Measurements from ENCODE around the gene ZAR1.
"Not testable (repeated sequence)": the region's sequence is repeated elsewhere in the genome, so short reads cannot be mapped to it uniquely, and the experiment has no call there.

Gene ZAR1, protein sequence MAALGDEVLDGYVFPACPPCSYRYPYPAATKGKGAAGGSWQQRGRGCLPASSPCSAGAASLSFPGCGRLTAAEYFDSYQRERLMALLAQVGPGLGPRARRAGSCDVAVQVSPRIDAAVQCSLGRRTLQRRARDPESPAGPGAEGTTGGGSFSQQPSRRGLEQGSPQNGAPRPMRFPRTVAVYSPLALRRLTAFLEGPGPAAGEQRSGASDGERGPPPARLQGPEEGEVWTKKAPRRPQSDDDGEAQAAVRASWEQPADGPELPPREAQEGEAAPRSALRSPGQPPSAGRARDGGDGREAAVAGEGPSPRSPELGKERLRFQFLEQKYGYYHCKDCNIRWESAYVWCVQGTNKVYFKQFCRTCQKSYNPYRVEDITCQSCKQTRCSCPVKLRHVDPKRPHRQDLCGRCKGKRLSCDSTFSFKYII

GRCh38 chr4:48490012-48490679 lies at the start of gene ZAR1:
TSS of gene ZAR1 (plus strand) at chr4:48490252. CDS start at chr4:48490292, 40 bp downstream.
- DNase-seq (ENCODE audit: low read depth in 1 of 2, low spot score in 1 of 2), result no peak

DNA sequence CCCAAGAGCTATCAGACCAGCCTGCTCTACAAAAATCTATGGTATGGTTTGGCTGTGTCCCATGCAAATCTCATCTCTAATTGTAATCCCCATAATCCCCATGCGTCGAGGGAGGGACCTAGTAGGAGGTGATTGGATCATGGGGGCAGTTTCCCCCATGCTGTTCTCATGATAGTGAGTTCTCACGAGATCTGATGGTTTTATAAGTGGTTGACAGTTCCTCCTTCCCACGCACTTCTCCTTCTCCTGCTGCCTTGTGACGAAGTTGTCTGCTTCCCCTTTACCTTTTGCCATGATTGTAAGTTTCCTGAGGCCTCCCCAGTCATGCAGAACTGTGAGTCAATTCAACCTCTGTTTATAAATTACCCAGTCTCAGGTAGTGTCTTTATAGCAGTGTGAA lies 49.1 kb upstream of the ZAR1 start:
- DNase-seq (ENCODE audit: low read depth in 1 of 2, low spot score in 1 of 2), result not testable (repeated sequence)

DNA sequence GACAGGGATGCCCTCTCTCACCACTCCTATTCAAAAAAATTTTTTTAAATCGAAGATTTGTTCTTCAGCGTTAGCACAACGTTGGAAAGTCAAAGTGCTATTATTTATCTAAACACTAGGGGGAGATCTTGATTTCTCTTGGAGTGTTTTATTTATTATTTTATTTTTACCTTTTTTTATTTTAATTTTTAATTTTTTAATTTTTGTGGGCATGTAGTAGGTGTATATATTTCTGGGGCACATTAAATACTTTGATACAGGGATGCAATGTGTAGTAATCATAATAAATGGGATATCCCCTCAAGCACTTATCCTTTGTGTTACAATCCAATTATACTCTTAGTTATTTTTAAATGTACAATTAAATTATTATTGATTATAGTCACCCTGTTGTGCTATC lies 44.3 kb upstream of the ZAR1 start:
- DNase-seq (ENCODE audit: low read depth in 1 of 2, low spot score in 1 of 2), result no peak

DNA sequence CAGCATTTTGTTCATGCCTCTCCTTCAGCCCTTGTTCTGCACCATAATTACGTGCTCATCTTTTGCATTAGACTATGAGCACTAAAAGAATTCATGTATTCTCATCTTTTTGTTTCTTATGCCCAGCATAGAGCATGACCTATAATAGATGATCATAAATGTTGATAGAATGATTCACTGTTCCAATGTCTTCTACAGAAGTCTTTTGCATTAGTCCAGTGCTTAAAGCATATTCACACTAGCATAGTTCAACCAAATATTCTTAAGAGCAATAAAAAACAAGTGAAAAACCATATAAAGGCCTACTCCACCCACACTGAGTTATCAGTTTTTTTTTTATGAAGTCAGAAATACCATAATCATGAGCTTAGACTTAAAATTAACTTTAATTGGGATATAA lies 43.4 kb upstream of the ZAR1 start:
- DNase-seq (ENCODE audit: low read depth in 1 of 2, low spot score in 1 of 2), result no peak

GRCh38 chr4:48449151-48449550 lies 40.9 kb upstream of the ZAR1 start:
- no peak for DNase-seq (ENCODE audit: low read depth in 1 of 2, low spot score in 1 of 2)

GRCh38 chr4:48450740-48451139 lies 39.3 kb upstream of the ZAR1 start:
- DNase-seq (ENCODE audit: low read depth in 1 of 2, low spot score in 1 of 2), result no peak

GRCh38 chr4:48451656-48452055 lies 38.4 kb upstream of the ZAR1 start:
- DNase-seq (ENCODE audit: low read depth in 1 of 2, low spot score in 1 of 2), result not testable (repeated sequence)

DNA sequence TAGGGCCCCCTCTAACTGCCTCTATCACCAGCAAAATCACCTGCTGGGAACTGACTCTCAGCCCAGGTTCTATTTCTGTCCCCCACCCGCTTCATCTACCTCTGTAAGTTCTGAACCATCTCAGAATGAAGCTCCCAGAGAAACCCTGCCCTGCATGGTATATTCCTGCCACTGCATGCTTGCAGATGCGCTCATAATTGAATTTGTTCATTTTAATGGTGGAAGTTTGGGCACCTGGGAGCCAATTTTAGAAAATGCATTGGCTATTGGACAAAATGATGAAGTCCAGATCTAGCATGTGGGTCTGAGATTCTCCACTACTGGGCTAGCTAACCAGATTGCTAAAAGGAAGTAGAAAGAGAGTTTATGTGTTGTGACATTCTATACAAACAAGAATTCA lies 35.5 kb upstream of the ZAR1 start:
- no peak for DNase-seq (ENCODE audit: low read depth in 1 of 2, low spot score in 1 of 2)

GRCh38 chr4:48461000-48461399 lies 29.1 kb upstream of the ZAR1 start:
- DNase-seq (ENCODE audit: low read depth in 1 of 2, low spot score in 1 of 2), result no peak

DNA sequence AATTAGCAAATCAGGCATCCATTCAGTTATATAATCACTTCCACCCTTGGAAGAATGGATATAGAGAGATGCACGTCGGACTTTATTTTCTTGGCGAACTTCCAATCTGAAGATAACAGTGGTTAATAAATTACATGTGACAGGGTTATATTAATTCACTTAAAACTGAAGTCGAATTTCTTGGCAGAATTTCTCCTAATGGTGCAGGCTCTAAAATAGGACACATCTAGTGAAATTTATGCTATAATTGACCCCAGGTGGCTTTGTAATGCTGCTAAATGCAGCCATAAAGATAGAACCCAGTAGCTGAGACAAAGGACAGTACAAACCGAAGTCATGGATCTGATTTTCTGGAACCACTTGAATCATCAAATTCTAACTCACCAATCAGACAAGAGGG lies 27.7 kb upstream of the ZAR1 start:
- no peak for DNase-seq (ENCODE audit: low read depth in 1 of 2, low spot score in 1 of 2)

GRCh38 chr4:48467442-48467841 lies 22.6 kb upstream of the ZAR1 start:
- DNase-seq (ENCODE audit: low read depth in 1 of 2, low spot score in 1 of 2), result no peak

- DNase-seq (ENCODE audit: low read depth in 1 of 2, low spot score in 1 of 2), result no peak
Measured at GRCh38 chr4:48467891-48468290, 22.2 kb upstream of the ZAR1 start.

- DNase-seq (ENCODE audit: low read depth in 1 of 2, low spot score in 1 of 2), result no peak
Measured at GRCh38 chr4:48470137-48470536, 19.9 kb upstream of the ZAR1 start.

DNA sequence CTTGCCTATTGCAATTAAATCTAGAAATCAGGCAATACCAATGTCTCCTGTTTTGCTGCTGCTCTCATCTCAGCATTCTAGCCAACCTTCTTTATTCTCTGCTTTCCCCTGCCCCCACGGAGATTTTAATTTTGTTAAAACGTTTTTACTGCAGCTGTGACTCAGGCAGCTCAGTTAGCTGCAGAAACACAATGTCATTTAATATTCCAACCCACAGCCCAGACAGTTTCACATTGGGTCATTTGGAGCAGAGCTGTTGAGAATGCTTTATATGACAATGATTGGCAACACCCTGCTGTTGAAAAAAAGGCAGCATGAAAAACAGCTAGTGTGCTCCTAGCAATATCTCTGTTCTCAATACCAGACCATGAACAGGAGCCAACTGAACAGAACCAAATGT lies 19.5 kb upstream of the ZAR1 start:
- no peak for DNase-seq (ENCODE audit: low read depth in 1 of 2, low spot score in 1 of 2)

DNA sequence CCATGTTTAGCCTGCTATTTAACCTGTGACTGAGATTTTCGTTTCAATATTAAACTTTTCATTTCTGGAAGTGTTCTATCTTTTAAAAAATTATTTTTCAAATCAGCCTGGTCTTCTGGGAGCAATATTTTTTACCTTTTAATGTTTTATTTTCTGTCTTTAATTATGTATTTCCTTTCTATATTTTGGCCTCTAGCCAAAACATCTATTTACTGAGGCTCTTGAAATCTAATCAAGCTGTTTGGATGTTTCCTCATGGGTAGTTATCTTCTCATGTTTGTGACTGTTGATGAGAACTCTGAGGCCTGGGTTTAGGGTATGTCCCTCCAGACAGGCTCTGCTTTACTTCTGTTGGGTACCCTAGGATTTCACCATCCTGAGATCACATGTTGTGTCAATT lies 17.3 kb upstream of the ZAR1 start:
- no peak for DNase-seq (ENCODE audit: low read depth in 1 of 2, low spot score in 1 of 2)

DNA sequence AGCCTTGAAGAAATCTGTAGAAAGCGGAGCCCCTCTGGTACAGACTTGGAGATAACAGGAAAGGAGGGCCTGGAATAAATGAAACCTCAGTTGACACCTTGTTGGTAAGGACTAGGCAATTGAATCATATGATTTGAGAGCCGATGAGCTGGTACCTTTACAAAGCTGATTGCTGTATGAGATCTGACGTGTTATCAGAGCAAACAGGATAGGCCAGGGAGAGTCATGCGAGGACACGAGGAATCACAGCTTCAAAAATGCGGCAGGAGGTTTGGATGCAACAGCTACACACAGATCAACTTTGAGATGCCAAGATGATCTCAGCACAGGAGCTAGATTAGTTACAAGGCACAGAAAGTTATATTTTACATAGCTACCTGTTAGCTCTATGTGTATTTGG lies 14.3 kb upstream of the ZAR1 start:
- no peak for DNase-seq (ENCODE audit: low read depth in 1 of 2, low spot score in 1 of 2)

DNA sequence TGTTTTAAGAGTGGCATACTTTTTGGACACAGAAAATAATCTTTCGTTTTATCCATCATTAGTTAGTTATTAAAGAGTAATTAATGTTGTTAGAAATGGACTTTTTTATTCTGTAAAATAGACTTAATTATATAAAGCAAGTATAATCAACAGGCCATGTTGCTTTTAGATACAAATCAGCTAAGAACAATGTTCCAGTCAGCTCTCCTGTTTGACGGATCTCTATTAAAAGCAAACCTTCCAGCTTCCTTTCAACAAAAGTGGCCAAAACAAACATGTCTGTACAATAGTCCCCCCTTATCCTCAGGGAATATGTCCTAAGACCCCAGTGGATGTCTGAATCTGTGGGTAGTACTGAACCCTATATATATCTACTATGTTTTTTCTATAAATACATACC lies 11.8 kb upstream of the ZAR1 start:
- DNase-seq (ENCODE audit: low read depth in 1 of 2, low spot score in 1 of 2), result no peak

DNA sequence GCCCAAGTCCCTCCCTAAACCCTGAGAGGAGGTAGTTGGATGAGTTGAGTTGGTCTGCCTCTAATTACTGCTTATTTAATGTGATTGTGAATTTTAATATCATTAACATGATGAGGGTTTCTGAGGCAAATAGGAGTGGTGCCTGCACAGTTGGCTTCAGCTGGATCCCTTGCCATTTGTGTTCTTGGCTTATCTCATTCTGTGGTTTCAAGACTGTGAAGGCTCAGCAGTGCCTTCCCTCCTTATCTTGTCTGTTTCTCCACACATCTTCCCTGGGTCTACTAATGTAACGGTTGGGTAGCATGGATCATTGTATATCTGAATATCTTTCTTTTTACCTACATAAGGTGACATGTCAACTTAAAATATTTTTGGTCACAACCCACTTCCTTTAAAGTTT lies 8.5 kb upstream of the ZAR1 start:
- no peak for DNase-seq (ENCODE audit: low read depth in 1 of 2, low spot score in 1 of 2)

DNA sequence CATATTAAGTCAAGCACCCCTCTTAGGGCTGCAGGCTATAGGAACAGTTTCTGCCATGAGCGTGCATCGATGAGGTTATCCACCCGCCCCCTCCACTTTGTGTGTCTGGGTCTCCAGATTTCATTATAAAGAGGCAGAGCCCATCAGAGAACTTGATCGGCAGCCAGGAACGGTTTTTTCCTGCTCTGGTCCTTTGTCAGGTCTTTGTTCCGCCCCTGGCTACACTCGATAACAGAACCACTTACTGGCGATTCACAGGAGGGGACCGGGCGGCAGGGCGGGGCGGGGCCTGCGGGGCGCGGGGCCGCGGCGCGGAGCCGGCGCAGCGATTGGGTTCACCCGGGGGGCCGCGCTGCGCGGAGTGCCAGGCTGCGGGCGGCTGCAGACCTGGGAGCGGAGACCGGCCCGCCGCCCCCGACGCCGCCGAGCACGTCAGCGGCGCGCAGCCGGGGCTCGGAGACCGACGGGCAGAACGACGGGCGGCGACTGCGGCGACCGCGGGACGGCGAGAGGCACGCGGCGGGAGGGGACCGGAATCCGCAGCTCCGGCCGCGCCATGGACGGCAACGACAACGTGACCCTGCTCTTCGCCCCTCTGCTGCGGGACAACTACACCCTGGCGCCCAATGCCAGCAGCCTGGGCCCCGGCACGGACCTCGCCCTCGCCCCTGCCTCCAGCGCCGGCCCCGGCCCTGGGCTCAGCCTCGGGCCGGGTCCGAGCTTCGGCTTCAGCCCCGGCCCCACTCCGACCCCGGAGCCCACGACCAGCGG lies 6.9 kb upstream of the ZAR1 start, which contains the start of gene SLC10A4:
SLC10A4 (plus strand) TSS at position 338 of the 771 bp plus-strand sequence; CDS start at position 557, 219 bp downstream.
- no peak for DNase-seq (ENCODE audit: low read depth in 1 of 2, low spot score in 1 of 2)

DNA sequence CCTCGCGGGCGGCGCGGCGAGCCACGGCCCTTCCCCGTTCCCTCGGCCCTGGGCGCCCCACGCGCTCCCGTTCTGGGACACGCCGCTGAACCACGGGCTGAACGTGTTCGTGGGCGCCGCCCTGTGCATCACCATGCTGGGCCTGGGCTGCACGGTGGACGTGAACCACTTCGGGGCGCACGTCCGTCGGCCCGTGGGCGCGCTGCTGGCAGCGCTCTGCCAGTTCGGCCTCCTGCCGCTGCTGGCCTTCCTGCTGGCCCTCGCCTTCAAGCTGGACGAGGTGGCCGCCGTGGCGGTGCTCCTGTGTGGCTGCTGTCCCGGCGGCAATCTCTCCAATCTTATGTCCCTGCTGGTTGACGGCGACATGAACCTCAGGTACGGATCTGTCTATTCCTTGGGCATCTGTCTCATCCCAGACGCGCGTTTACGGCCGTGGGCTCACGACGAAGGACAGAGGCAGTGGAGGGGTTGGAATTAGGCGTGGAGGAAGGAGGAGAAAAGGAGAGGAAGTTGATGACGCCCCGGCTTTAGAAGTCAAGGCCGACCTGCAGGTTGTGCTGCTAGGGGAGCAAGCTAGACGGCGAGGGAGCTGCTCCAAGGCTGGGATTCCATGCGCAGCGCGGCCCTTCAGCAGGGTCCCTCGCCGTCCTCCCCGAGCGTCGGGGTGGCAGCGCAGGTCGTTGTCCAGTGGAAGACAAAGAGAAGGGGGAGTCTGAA lies 6.1 kb upstream of the ZAR1 start:
- DNase-seq (ENCODE audit: low read depth in 1 of 2, low spot score in 1 of 2), result no peak

GRCh38 chr4:48484494-48485168 lies 5.4 kb upstream of the ZAR1 start:
- DNase-seq (ENCODE audit: low read depth in 1 of 2, low spot score in 1 of 2), result no peak

All from activated CD4-positive, alpha-beta T cell treated with anti-CD3 and anti-CD28 coated beads, Interleukin-2, amount 50 U/mL, for 24 hours (primary cell).